T-helper 2 cell (primary cell): Measurements from ENCODE around the gene RPL3.

Experiments
- DNase-seq, 5 experiments: peaks; one replicate each; pipeline versions ENCODE4 v3.0.0 to v3.0.0-alpha.2; 2012 to 2022

The RPL3 gene

DNA sequence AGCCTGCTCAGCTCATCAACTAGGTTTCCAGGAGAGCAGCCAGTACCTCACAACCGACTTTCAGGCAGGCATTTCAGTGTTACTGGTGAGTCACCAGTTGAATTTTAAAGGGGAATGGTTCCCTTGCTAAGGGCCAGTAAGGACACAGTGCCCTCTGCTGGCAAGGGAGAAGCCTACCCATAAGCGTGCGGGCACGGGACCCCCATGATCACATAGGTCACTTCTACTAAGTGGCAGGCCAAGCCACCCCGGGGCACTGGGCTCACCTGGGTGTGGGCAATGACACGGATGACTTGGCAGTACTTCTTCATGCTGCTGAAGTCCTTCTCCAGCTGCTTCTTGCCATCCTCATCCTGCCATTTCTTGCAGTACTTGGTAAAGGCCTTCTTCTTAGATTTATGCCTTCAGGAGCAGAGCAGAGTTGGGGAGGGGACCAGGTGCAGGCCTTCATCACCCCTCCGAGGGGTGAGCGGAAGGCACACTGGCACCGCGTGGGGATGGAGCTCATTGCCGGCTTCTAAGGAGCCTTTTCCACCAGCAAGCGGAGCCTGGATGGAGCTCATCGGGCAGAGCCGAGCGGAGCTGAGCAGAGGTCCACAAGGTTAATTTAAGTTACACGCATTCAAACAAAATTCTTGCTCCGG, 2.9 kb downstream of the RPL3 start:
- DNase-seq: peak; percentile 38 to 87 (median 63)

GRCh38 chr22:39315389-39315788, 4.0 kb downstream of the RPL3 start:
- DNase-seq: no peak

DNA sequence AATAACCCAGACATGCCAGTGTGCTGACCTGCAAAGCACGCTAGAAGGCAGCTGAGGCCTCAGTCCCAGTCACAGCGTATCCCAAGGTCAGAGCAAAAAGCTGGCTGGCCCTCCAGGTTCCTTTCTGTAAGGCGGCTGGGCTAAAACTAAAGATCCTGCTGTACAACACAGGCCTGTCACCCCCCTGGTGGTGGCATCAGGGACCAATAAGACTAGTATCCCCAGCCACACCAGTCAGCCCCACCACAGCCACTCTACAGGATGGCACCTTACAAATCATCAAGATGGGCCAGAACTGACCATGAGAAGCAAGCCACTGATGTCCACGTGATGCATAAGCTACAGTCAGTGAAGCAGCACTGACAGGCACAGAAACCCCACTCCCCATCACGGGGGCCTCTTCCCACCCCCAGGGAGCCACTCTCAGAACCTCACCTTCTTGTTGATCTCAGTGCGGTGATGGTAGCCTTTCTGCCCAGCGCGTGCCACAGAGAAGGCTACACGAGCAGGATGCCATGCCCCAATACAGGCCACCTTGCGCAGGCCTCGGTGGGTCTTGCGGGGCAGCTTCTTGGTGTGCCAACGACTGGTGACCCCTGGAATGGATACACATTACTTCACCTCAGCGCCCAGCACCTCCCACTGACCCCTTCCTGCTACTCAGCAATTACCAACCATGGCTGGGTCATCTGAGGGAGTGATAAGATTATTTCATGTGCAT, 5.0 kb downstream of the RPL3 start:
- DNase-seq: no peak

GRCh38 chr22:39313258-39314001, 6.0 kb downstream of the RPL3 start:
- no peak for DNase-seq

DNA sequence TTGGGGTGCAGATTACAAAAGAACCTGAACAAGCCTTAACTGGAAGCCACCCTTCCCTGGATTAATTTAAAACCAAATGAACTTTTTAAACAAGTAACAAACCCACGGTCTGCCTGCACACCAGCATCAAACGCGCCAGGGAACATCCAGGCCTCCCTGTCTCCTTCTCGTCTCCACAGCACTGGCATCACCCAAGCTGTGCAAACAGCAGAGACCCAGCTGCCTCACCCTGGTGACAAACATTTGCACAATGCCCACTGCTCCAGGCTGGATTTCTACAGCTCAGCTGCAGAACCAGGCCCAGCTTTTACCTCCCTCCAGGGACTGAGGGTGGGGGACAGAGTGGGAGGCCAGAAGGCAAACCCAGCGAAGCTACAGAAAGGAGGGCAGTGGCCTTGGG, 7.0 kb downstream of the RPL3 start:
- DNase-seq: no peak

DNA sequence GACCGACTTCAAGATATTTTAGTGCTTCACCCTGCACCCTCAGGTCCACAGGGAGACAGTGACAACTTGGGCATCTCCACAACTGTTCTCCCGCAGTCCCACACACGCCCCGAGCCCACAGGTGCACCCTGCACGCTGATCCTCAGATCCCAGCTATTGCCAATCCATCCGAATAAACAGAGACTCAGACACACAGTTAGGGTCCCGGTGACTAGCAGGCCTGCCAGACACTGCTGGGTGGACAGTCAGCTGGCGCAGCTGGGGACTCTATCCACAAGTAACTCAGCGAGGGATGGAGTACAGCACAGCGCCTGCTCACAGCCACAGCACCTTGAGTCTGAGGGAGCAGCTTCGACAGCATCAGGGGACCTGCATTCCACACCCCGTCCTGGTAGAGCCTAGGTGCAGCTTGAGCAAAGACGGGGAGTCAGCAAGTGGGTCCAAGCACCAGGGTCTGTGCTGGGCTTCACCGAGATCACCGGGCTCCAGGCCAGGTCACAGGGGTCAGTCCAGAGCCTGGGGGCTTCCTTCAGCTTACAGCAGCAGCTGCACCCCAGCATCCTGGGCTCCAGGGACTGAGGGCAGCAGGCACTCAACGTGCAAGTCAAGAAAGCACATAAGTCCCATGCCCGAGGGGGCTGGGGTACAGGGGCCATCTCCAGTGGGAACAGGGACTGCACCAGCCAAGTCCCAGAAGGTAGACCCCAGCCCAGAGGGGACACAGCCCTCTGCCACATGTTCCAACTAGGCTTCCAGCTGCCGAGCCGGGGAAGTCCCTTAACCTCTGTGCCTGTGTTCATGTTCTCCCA, 7.6 kb downstream of the RPL3 start:
- DNase-seq: no peak

GRCh38 chr22:39309881-39310714, 9.3 kb downstream of the RPL3 start:
- DNase-seq: no peak

DNA sequence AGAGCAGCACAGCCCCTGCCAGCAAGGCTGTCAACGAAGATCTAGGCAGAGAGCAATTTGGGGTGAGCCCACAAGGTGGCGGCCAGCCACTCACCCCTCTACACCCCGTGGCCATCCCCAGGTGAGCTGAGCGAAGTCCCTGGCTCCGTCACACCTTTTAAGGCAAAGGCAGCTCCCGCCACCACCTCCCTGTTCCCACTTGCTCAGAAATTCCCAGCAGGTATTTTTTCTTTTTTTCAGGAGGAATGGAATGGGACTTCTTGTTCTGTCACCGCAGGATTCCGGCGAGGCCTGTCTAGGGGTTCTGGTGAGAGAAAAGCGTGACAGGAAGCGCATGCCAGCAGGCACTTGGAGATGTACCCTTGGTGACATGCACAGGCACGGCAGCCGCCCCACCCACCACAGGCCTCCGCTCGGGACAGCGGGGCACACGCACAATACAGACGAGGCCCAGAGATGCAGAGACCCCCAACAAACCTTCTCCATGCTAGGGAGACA, 10.0 kb downstream of the RPL3 start:
- no peak for DNase-seq

DNA sequence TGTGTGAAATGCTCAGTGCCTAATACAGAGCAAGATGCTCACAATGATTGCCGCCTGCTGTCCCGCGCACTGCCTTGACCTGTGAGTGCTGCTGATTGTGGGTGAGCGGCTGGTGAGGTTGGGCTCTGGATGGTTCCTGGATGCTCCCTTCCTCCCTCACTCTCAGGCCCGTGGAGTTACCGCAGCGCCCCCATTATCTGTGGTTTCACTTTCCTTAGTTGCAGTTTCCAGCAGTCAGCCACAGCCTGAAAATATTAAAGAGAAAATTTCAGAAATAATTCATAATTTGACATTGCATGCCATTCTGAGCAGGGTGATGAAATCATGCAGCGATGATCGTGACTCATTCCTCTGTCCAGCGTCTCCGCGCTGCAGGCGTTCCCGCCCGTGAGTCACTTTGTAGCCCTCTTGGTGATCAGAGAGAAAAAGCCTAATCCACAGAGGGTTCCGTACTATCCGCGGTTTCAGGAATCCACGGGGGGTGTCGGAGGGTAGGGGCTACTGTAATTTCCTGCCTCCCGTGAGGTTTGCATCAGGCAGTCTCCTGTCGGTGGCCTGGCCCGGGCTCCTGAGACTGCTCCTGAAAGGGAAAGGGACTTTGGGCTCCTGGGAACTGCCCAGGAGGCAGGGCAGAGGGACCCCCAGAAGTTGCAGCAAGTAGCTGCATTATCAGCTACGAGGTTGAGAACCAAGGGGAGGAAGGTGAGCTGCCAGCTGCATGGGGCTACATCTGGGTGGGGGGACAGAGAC, 10.6 kb downstream of the RPL3 start:
- no peak for DNase-seq

DNA sequence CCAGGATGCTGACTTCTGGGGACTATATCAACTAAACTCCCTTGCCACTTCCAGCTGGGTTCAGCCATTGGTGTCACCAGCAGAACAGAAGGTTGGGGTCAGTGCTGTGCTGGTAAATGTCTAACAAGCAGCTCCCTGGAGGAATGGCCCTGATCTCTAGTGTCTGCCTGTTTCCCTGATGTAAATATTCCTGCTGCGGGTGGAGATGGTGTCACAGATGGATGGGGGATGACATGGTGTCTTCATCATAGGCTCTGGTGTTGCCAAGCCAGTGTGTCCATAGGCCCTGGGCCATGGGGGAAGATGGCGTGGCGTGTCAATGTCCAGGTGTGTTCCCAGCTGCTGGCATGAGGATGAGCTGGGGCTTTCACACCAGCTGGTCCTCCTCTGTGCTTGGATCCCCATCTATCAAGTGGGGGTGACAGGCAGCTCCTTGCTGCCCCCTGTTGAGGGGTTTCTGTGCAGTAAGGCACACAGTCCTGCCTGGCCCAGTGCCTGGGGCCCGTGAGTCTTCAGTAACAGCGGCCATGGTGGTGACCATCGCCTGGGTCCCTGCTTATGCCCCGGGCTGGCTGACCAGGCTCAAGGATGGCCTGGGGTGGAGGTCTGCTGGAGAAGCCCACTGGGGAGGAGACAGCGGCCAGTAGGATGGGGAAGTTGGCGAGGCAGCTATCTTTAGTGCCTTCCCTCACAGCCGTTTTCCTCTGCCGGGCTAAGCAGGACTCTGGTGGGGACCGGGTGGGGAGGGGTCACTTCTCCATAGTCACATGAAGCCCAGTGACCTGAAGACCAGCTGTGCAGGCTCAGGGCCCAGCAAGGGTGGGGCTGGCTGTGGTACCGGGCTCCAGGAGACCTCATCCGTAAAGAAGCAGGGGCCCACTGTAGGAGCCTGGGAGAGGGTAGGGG, 12.7 kb downstream of the RPL3 start:
- DNase-seq: peak in 1 of 5 experiments; percentile 41

DNA sequence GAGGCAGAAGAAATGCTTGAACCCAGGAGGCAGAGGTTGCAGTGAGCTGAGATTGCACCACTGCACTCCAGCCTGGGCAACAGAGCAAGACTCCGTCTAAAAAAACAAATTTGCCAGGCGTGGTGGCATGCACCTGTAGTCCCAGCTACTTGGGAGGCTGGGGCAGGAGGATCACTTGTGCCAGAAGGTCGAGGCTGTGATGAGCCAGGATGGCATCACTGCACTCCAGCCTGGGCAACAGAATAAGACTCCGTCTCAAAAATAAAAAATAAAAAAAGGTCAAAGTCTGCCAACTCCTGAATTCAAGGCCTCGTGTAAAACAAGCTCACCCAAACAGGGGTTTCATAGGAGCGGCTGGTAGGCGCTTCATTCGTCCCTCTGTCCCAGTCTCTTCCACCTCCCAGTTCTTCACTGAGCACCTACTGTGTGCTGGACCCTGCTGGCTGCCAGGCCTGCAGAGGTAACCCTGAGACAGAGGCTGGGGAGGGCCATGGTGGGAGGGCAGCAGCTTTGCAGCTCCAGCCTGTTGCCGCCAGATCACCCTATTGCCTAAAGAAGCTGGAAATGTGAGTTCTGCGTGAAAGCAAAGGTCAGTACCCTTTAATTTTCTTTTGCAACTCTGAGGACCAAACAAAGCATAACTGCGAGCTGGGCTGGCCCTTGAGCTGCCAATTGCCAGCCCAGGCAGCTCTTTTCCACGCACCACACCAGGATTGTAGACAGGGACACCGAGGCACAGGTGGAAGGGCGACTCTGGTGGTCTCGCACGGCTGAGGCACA, 15.3 kb downstream of the RPL3 start:
- no peak for DNase-seq

DNA sequence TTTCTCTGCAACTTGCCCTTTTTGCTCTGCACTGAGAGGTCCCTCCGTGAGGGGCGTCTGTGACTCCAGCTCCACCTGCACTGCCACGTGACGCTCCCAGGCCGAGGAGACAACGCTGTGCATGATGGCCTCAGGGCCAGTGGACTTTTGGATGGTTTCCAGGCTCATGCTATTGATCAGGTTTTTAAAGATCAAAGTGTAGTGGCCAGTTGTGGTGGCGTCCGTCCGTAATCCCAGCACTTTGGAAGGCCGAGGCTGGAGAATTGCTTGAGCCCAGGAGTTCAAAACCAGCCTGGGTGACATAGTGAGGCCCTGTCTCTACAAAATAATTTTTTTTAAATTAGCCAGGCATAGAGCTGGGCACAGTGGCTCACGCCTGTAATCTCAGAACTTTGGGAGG, 16.1 kb downstream of the RPL3 start:
- no peak for DNase-seq

GRCh38 chr22:39302431-39302960, 16.9 kb downstream of the RPL3 start:
- DNase-seq: no peak

DNA sequence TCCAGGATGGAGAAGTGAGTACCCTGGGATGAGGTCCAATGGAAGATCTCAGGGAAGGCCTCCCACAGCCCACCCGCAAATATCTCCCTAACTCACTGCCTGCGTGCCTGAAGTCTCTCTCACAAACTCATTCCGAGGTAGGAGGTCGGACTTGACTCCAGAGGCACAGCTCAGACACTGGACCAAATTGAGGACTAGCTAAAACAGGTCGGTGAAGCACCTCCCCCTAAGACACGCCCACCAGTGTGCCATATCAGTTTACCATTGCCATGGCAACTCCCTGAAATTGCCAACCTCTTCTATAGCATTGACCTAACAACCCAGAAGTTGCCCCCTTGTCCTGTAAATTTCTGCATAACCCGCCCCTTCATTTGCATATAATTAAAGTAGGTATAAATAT, 17.5 kb downstream of the RPL3 start:
- DNase-seq: no peak

DNA sequence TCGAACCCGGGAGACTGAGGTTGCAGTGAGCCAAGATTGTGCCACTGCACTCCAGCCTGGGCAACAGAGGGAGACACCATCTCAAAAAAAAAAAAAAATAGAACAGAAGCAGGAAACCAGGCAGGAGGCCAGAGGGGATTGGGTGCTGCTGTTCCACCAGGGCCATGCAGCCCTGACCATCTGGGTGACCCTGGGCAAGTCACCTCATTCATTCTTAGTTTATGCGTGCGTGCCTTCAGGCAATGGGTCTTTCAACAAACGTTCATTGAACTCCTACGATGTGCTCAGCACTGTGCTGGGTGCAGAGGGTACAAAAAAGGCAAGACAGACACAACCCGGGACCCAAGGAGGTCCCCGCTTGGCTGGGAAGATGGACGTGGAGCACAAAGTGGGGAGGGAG, 18.3 kb downstream of the RPL3 start:
- DNase-seq: no peak

DNA sequence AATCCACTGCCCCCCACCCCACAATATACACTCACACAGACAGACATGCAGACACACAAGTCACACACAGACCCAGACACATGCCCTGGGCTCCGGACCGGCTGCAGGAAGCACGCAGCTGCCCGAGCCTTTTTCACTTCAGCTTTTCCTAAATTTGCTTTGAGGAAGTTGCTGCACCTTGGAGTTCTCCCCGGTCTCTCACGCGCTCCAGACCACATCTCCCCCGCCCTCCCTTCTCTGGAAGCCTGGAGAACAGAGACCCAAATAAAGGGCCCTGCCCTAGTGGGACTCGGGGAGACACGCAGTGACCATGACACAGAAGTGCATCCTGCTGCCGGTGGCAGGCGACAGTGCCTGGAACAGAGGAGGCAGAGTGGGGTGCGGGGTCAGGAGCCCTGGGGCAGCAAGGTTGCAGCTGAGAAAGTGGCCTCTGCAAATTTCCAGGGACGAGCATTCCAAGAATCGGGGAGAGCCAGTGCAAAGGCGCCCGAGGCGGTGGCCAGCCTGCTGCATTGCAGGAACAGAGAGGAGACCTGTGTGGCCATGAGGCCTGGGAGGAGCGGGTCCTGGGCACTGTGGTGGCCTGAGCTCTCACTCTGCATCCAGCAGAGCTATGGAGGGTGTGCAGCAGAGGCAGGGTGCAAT, 19.1 kb downstream of the RPL3 start:
- no peak for DNase-seq

GRCh38 chr22:39299829-39300178, 19.6 kb downstream of the RPL3 start:
- no peak for DNase-seq

DNA sequence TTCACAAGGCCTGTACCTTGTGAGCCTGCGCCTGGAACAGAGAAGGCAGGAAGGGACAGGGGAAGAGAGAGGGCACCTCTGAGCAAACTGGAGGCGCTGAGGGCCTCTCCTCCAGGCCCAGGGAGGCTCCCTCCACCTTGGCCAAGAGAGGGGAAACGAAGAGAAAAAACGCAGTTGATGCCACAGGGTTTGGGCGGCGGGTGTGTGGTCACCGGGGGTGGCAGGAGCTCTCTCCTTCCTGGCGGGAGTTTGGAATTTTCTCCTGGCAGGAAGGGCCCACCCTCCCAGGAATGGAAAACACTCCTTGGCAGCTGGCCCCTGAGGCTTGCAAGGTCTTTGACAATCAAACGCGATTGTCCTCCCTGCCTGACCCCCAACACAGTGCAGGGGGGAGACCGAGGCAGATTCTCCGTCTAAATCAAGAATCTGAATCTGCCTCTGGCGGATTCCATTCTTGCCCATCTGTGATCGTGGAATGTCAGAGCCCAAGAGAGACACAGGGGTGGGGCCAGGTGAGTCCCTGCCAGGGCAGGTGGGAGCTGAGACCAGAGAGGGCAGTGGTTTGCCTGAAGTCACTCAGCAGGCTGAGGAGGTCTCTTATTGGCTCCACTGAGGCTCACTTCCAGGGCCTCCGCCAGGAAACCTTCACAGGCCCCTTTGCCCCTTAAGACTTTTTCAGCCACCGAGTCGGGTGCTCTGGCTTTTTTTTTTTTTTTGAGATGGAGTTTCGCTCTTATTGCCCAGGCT, 21.0 kb downstream of the RPL3 start:
- DNase-seq: no peak
